K562 (cell line): ENCODE results near the gene C6orf62. TPM values are rescaled to one million over a fixed set of nuclear protein-coding genes. Genes with fewer than 3 reads are reported as not detected.

Experiments
- AFF1 ChIP-seq, 2 experiments: fragments of 450-650 bp; IDR thresholded peaks; 2 replicates each; pipeline ENCODE4 v1.6.1; 2018; ENCODE audit warnings: mild to moderate bottlenecking in 2 of 2, low read depth in 1 of 2; ENCODE audit not compliant: partially characterized antibody in 2 of 2
- ATF7 ChIP-seq: fragments of 450-650 bp; IDR thresholded peaks from 2 replicates; pipeline ENCODE4 v1.7.1; 2014; ENCODE audit warnings: mild to moderate bottlenecking, moderate library complexity
- CBFB ChIP-seq: sonication (generic); formaldehyde crosslinking; IDR thresholded peaks from 2 replicates; pipeline ENCODE4 v1.4.0; 2020; ENCODE audit warnings: mild to moderate bottlenecking, missing genetic modification reagents
- KLF6 ChIP-seq: fragments of 250-450 bp; sonication (Bioruptor Pico); IDR thresholded peaks from 2 replicates; pipeline ENCODE4 v1.4.0; 2020; ENCODE audit warnings: mild to moderate bottlenecking, moderate library complexity, borderline replicate concordance
- MLLT1 ChIP-seq, 2 experiments: fragments of 450-650 bp; IDR thresholded peaks; 2 replicates each; pipeline ENCODE4 v1.6.1; 2016
- SMARCE1 ChIP-seq: fragments of 450-650 bp; IDR thresholded peaks from 2 replicates; pipeline ENCODE4 v1.7.1; 2016; ENCODE audit warnings: mild to moderate bottlenecking
- TGIF2 ChIP-seq: sonication (generic); formaldehyde crosslinking; IDR thresholded peaks from 2 replicates; pipeline ENCODE4 v1.8.1; 2022; ENCODE audit warnings: mild to moderate bottlenecking, missing genetic modification reagents, moderate library complexity
- ZBTB1 ChIP-seq: sonication (generic); formaldehyde crosslinking; IDR thresholded peaks from 2 replicates; pipeline ENCODE4 v1.8.1; 2023; ENCODE audit warnings: missing genetic modification reagents, low read depth, mild to moderate bottlenecking, borderline replicate concordance
- ZNF639 ChIP-seq, 2 experiments: fragments of 200-800 bp in 1 of 2; sonication (Bioruptor generic) in 1 of 2; sonication (generic) in 1 of 2; formaldehyde crosslinking in 1 of 2; IDR thresholded peaks in 1 of 2; conservative IDR thresholded peaks in 1 of 2; 2 replicates each; pipeline versions ENCODE4 v1.5.0 to v1.6.1; 2016 to 2020; ENCODE audit warnings: missing compliant biosample characterization in 1 of 2, missing genetic modification characterization in 1 of 2, missing genetic modification reagents in 1 of 2
- ZNF668 ChIP-seq: fragments of 250-450 bp; sonication (Bioruptor Pico); IDR thresholded peaks from 2 replicates; pipeline ENCODE4 v1.8.0; 2022; ENCODE audit warnings: mild to moderate bottlenecking, inconsistent platforms
- polyA plus RNA-seq, 8 experiments: library from polyadenylated mRNA; depleted of rRNA in 4 of 8; stranded (reverse) in 5 of 8; unstranded in 3 of 8; fragments of >200 nt; fragmentation: Nextera tagmentation in 2 of 8; fragmentation: Illumina TruSeq in 1 of 8; extraction: Ambion mirVana in 2 of 8; extraction: Trizol in 1 of 8; gene quantifications; 2 replicates each; pipeline versions ENCODE4 v1.2.1 to v1.2.3, GENCODE V29; 2011 to 2014; ENCODE audit warnings: inconsistent platforms in 1 of 8, missing spikeins in 1 of 8
- total RNA-seq, 7 experiments: library from RNA; depleted of rRNA in 6 of 7; stranded (reverse); fragments of >200 nt in 6 of 7; fragmentation: Illumina TruSeq in 2 of 7; extraction: Trizol in 2 of 7; gene quantifications; 2 replicates each; pipeline versions ENCODE4 v1.2.1 to v1.2.3, GENCODE V29; 2011 to 2021; ENCODE audit warnings: low replicate concordance in 1 of 7
- TF ChIP-seq, protein P1 (sequence below), 2 experiments: fragments of 450-650 bp; conservative IDR thresholded peaks; 2 replicates each; pipeline ENCODE4 v1.6.1; 2017; ENCODE audit warnings: mild to moderate bottlenecking in 2 of 2, moderate library complexity in 2 of 2
- TF ChIP-seq, protein P2 (sequence below), 2 experiments: fragments of 450-650 bp in 1 of 2; sonication (generic) in 1 of 2; formaldehyde crosslinking in 1 of 2; IDR thresholded peaks in 1 of 2; conservative IDR thresholded peaks in 1 of 2; 2 replicates each; pipeline versions ENCODE4 v1.6.1 to v1.8.1; 2016 to 2023; ENCODE audit warnings: mild to moderate bottlenecking in 2 of 2, moderate library complexity in 2 of 2, inconsistent platforms in 1 of 2, missing genetic modification reagents in 1 of 2

The C6orf62 gene
- total and polyA plus RNA-seq, 9 of the 15 experiments (the other 6 are each of a cell fraction or from before 2014, with no cell fraction given), result 48.5 to 579 (median 111) TPM

GRCh38 chr6:24719125-24719971 is at the start of gene C6orf62 (continued):
- TF ChIP-seq AFF1 (IDR thresholded peaks at IDR 0.05; ENCODE audit: low read depth in 1 of 2, partially characterized antibody in 2 of 2), result peak; percentile 64 to 66
- no peak for TF ChIP-seq TGIF2
- no peak for TF ChIP-seq ZBTB1 (CRISPR knock-in tag)
- TF ChIP-seq, protein P1, sequence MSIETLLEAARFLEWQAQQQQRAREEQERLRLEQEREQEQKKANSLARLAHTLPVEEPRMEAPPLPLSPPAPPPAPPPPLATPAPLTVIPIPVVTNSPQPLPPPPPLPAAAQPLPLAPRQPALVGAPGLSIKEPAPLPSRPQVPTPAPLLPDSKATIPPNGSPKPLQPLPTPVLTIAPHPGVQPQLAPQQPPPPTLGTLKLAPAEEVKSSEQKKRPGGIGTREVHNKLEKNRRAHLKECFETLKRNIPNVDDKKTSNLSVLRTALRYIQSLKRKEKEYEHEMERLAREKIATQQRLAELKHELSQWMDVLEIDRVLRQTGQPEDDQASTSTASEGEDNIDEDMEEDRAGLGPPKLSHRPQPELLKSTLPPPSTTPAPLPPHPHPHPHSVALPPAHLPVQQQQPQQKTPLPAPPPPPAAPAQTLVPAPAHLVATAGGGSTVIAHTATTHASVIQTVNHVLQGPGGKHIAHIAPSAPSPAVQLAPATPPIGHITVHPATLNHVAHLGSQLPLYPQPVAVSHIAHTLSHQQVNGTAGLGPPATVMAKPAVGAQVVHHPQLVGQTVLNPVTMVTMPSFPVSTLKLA (conservative IDR thresholded peaks at IDR 0.05), result peak; percentile 19 to 20; a peak in 2 of 4 replicates
- 0 out of 2 replicates have a peak, but pooled peaks have one; percentile 33 for TF ChIP-seq ATF7
- TF ChIP-seq SMARCE1, result peak; percentile 52; the same call in 1 of the 2 replicates
- 0 out of 4 replicates have a peak, but pooled peaks of 1 of the 2 experiments have one; percentile 34 for TF ChIP-seq ZNF639 (CRISPR knock-in tag; conservative IDR thresholded peaks at IDR 0.05 in 1 of 2, IDR thresholded peaks at IDR 0.05 in 1 of 2)
- peak; percentile 37 to 71; a peak in 2 of 4 replicates for TF ChIP-seq MLLT1 (IDR thresholded peaks at IDR 0.05)
- no peak for TF ChIP-seq CBFB (CRISPR knock-in tag)
- no peak for TF ChIP-seq ZNF668 (CRISPR knock-in tag)
- TF ChIP-seq KLF6 (CRISPR knock-in tag), result no peak
- TF ChIP-seq, protein P2, sequence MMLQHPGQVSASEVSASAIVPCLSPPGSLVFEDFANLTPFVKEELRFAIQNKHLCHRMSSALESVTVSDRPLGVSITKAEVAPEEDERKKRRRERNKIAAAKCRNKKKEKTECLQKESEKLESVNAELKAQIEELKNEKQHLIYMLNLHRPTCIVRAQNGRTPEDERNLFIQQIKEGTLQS (IDR thresholded peaks at IDR 0.05), result no peak
- TF ChIP-seq, protein P2 (CRISPR knock-in tag; conservative IDR thresholded peaks at IDR 0.05), result peak; percentile 12; the same call in 1 of the 2 replicates
